ENCODE data around the gene SLCO3A1.

SLCO3A1 gene

DNA sequence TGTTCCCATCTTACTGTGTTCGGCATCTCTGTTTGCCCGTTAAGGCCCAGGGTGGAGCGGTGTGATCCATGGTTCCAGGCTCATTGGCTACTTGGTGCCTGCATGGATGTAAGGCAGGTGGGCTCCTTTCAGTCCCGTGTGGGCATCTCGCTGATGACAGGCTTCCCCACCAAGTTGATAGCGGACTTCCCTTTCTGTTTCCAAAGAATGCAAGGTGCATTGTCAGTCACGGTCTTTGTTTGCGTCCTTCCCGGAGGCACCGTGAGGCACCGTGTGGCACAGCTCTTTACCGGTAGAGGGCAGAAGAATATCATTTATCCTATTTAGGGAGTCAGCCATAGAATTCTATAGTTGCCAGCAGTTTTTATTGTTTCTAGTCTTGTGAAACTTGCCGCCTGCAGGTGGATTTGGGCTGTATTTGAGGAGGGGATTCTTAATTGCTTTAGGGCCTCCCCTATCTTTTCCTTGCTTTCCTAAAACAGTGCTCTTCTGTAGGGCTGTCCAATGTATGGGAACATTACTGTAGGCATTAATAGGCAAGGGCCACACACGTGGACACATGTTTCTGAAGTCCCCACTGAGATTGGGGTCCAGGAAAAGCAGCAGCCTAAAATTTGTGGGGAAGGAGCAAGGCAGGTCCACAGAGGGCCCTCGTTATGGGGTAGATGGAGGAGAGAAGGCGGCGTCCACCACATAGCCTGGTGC is 244.1 kb downstream of the SLCO3A1 start:
- H3K4me3 ChIP-seq (ENCODE audit: low read length), result no peak overlapping the region
- peak; percentile 90 for TF ChIP-seq CTCF (conservative IDR thresholded peaks at IDR 0.05; ENCODE audit: low read depth, low read length)
- DNase-seq (ENCODE audit: low read depth), result no peak

- H3K4me3 ChIP-seq (ENCODE audit: low read length), result no peak overlapping the region
- DNase-seq (ENCODE audit: low read depth), result no peak
- TF ChIP-seq CTCF (conservative IDR thresholded peaks at IDR 0.05; ENCODE audit: low read depth, low read length), result no peak
Measured at GRCh38 chr15:92098869-92099268, 245.4 kb downstream of the SLCO3A1 start.

GRCh38 chr15:92100301-92100700 is 246.8 kb downstream of the SLCO3A1 start:
- TF ChIP-seq CTCF (conservative IDR thresholded peaks at IDR 0.05; ENCODE audit: low read depth, low read length), result no peak
- no peak overlapping the region for H3K4me3 ChIP-seq (ENCODE audit: low read length)
- DNase-seq (ENCODE audit: low read depth), result no peak

DNA sequence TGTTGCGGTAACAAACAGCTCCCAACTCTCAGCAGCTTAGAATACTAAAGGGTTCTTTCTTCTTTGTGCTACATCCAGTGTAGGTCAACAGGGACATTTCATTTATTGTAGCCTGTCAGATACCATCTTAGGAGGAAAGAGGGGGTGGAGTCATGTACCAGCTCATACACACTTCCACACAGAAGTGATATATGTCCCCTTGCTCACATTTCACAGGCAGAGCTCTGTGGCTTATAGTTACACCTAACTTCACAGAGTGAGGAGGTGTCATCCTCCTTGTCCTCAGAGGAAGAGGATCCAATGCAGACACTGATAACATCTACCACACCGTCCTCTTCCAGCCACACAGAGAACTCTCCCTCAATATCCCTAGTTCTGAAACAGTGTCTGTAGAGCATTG is 247.2 kb downstream of the SLCO3A1 start:
- TF ChIP-seq CTCF (conservative IDR thresholded peaks at IDR 0.05; ENCODE audit: low read depth, low read length), result no peak
- DNase-seq (ENCODE audit: low read depth), result no peak
- no peak overlapping the region for H3K4me3 ChIP-seq (ENCODE audit: low read length)

- no peak for DNase-seq (ENCODE audit: low read depth)
- no peak for TF ChIP-seq CTCF (conservative IDR thresholded peaks at IDR 0.05; ENCODE audit: low read depth, low read length)
- no peak overlapping the region for H3K4me3 ChIP-seq (ENCODE audit: low read length)
Measured at GRCh38 chr15:92101708-92102394, 248.3 kb downstream of the SLCO3A1 start.

GRCh38 chr15:92102395-92102755 is 248.9 kb downstream of the SLCO3A1 start:
- no peak for DNase-seq (ENCODE audit: low read depth)

More at GRCh38 chr15:92102395-92102755, 248.9 kb downstream of the SLCO3A1 start:
- TF ChIP-seq CTCF (conservative IDR thresholded peaks at IDR 0.05; ENCODE audit: low read depth, low read length), result no peak
- no peak overlapping the region for H3K4me3 ChIP-seq (ENCODE audit: low read length)

All from retinal pigment epithelial cell (primary cell).